GM19238 (cell line): Measurements from ENCODE around the gene CD34.

Experiments
- DNase-seq: peaks from one replicate; pipeline ENCODE4 v3.0.0; 2011; ENCODE audit warnings: low spot score; ENCODE audit not compliant: insufficient read length

CD34 gene

GRCh38 chr1:207876131-207876530 lies 34.8 kb downstream of the CD34 start:
- DNase-seq: no peak

DNA sequence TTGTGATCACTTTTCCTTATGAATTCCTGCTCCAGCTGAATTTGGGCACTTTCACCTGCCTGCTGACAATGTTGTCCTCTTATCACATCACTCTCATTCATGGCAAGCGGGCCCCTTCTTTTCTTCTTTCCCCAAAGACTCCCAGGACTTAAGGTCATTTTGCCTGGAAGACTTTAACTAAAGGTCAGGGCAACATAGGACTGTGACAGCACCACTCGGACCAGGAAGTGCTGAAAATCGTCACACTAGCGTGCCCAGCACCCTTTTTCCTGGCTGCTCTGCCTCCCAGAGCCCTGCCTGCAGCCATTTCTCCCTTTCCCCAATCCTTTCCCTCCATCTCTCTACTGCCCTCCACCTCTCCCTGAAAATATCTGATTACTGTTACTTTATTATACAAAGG lies 35.4 kb downstream of the CD34 start:
- no peak for DNase-seq

DNA sequence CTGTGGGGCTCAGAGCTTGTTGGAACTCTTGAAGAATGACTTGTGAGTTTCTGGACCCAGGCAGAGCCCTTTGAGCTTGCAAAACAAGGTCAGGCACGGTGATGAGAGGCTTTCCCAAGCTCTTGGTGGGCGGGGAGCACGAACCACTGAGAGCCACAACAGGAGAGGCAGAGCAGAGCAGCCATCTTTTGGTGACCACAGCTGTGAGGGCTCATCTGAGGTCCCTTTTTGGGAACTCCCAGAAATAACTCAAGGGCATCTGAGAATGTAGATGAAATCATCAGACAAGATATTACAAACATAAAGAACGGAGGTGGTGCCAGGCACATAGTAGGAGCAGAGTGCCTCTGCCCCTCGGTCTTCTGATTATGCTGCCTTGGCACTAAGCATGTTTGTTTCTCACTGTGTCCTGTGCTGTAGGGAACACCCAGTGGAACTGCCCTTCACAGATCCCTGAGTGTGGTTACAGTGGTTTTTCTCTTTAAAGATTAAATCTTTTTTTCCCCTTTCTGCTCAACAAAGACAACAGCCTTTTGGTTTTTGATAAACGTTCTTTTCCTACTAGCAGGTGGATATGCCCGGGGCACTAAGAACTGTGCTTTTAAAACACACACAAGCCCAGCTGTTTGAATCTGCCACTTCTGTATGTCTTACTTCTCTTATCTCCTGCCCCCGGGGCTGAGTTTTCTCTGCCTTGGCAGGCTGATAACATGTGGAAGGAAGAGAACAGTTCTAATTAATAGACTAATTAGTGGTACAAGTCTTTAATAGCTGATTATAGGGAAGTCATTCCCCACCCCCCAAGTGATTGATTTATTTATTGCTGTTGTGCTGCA lies 37.7 kb downstream of the CD34 start:
- no peak for DNase-seq

GRCh38 chr1:207872621-207873020 lies 38.3 kb downstream of the CD34 start:
- DNase-seq: no peak

- DNase-seq: no peak
Measured at GRCh38 chr1:207871117-207871649, 39.7 kb downstream of the CD34 start.

- no peak for DNase-seq
Measured at GRCh38 chr1:207870306-207871031, 40.5 kb downstream of the CD34 start.

- no peak for DNase-seq
Measured at GRCh38 chr1:207869859-207870258, 41.1 kb downstream of the CD34 start.

DNA sequence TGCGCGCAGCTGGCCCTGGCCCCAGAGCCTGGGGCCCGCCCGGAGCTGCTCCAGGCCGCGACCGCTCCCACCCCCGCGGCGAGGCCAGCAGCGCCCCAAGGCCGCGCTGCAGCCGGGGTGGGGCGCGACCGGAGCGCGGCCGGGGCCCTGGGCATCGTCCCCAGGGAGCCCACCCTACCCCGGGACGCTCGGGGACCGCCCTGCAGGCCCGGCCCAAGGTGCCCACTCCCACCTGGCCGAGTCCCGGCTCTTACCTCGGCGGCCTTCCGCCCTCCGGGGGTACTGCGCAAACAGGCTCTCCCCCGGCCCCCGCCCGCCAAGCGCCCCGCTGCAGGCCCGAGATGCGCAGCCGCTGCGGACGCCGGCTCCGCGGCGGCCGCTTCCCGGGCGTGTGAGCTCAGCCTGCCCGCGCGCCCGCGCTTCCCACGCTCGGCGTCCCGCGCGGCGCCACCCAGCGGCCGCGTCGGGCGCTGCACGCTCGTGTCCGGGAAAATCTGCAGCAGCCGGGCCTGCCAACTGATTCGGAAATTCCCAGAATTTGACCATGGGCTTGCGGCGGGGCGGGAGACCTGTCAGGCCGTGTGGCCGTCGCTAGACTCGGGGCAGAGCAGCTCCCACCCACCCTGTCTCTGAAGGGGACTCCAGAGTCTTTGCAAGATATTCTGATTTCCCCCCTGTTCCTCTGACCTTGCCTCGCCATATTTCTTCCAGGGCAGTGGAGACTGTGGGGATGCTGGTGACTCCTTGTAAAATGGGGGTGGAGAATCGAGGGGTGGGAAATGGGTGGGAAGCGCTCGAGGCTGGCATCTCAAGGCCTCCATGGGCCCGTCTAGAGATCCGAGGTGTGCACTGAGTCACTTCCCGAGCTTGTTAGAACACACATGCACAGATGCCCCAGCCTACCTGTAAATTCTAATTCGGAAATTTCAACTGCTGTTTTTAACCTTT lies 41.9 kb downstream of the CD34 start:
- DNase-seq: peak; percentile 81

DNA sequence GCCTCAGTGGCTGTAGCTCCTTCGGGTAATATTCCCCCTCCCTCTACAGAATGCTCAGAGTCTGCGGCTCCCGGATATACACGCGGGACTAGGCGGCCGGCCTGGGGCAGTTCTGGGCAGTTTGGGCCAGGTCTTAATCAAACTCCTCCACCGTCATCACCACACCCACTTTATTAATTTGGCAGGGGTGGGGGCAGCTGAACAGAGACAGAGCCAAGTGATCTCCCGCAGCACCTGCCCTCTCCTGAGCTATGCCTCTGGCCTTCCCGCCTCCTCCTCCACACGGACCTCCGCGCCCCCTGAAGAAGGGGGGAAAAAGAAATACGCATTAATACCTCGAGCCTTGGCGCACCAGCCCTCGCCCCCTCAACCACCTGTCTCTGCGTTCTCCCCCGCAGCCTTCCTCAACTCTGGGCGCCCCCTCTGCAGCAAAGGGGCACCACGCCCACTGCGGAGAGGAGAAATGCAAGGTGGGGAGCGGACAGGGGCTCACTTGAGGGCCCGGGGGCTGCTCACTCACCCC lies 42.6 kb downstream of the CD34 start:
- no peak for DNase-seq

DNA sequence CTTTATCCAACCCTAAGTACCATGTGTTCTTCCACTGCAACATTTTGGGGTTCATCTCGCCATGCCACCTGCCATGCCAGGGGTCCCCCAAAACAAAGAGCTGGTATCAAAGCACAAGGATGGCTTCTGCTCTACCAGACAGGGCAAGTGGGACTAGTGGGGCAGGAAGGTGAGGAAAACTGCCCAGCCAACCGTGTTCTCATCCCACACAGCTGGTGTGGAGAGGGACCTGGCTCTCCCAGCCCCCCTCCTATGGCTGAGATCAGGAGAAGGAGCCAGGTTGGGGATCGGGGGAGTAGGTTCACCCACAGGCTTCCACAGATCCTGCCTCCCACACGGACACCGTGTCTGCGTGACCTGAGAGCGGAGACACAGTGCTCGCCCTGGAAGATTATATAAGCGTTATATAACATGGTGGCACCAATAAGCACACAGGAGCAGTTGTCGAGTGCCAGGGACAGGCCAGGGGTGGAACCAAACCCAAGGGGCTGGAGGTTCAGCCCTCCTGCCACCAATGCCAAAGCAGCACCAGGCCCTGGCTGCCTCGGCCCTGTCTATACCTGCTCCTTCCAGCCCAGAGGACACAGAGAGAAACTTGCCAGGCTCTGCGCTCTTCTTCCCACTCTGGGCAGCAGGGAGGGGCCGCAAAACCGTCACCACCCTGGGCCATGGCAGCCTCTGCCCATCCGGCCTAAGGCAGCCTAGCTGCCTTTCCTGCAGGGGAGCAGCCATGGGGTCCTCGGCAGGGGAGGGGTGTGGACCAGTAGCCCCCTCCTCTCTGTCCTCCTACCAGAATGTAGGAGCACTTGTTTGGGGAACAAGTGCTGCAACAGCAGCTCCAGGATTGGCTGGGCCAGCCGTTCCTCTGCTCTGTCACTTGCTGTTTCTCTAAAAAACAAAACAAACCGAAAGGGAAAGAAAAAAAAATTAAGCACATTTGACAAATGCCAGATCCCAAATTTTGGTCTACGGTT lies 43.5 kb downstream of the CD34 start:
- DNase-seq: no peak

- DNase-seq: no peak
Measured at GRCh38 chr1:207866471-207867135, 44.3 kb downstream of the CD34 start.

- no peak for DNase-seq
Measured at GRCh38 chr1:207863893-207864535, 46.9 kb downstream of the CD34 start.

GRCh38 chr1:207862241-207862787 lies 48.6 kb downstream of the CD34 start:
- DNase-seq: no peak

- DNase-seq: no peak
Measured at GRCh38 chr1:207861442-207862177, 49.3 kb downstream of the CD34 start.

DNA sequence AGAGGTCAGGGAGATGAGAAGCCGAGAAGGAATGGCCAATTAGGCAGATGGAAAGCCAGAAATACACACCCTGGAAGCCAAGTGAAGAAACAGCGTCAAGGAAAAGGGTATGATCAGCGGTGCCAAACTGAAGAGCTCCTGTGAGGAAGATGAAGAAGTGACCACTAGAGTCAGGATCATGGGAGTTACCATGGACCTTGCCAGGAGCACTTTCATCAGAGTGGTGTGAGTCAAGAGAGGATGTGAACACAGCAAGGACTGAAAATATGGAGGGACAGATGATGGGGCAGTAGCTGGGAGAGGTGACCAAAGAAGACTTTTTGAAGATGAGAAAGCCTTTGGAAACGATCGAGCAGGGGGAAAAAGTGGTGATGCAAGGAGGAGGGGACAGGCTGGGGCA lies 50.4 kb downstream of the CD34 start:
- no peak for DNase-seq

GRCh38 chr1:207858806-207859205 lies 52.1 kb downstream of the CD34 start:
- no peak for DNase-seq

GRCh38 chr1:207858281-207858680 lies 52.6 kb downstream of the CD34 start:
- DNase-seq: no peak

GRCh38 chr1:207857447-207857846 lies 53.5 kb downstream of the CD34 start:
- no peak for DNase-seq
